ENCODE data around the gene RUNX1. TPM values are rescaled to one million over a fixed set of nuclear protein-coding genes. Genes with fewer than 3 reads are reported as not detected.

RUNX1 gene
- total RNA-seq, 1 experiment from 2014 or later: 0.52 TPM

DNA sequence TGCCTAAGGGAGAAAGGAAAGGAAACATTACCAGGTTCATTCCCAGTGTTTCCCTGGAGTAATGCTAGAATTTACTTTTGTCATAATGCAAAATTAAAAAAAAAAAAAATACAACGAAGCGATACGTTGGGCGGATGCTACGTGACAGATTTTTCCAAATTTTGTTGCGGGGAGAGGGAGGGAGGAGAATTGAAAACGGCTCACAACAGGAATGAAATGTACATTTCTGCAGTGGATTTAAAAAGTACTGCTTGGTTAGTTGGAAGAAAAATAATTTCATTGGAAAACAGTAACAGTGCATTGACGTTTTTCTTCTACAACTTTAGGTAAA lies 157.5 kb downstream of the RUNX1 start:
- no TSS peak for BruUV-seq (replicated peaks)
- Histone ChIP-seq H3K4me1 (ENCODE audit: insufficient read depth, low read length, poor library complexity, severe bottlenecking) (peaks cover 19% of the 10 kb centered on the region), H3K36me3 (ENCODE audit: insufficient read depth, low read length, poor library complexity, severe bottlenecking) (no peaks in the 10 kb centered on the region), H3K4me3 (ENCODE audit: low read depth, low read length, poor library complexity, severe bottlenecking) (no peak overlapping the region), H3K27me3 (replicated peaks; ENCODE audit: insufficient read depth, low read depth, low read length, poor library complexity) (peaks cover 83% of the 10 kb centered on the region), H3K27ac (ENCODE audit: low read depth, low read length, poor library complexity, severe bottlenecking) (no peak overlapping the region), H3K9me3 (ENCODE audit: low read depth, low read length, poor library complexity, severe bottlenecking) (no peaks in the 10 kb centered on the region)
- intact Hi-C loops (cut with micrococcal nuclease; ENCODE audit: unreplicated experiment): loop anchor here (5.0 kb wide), 1 partner anchor 951 kb away; no protein-coding TSS in a partner anchor
- DNase-seq (ENCODE audit: low spot score): no peak
- ChIA-PET POLR2A (ENCODE audit: low non-redundant PET) (no interaction called here), CTCF (no interaction called here)
- TF ChIP-seq, protein P1, sequence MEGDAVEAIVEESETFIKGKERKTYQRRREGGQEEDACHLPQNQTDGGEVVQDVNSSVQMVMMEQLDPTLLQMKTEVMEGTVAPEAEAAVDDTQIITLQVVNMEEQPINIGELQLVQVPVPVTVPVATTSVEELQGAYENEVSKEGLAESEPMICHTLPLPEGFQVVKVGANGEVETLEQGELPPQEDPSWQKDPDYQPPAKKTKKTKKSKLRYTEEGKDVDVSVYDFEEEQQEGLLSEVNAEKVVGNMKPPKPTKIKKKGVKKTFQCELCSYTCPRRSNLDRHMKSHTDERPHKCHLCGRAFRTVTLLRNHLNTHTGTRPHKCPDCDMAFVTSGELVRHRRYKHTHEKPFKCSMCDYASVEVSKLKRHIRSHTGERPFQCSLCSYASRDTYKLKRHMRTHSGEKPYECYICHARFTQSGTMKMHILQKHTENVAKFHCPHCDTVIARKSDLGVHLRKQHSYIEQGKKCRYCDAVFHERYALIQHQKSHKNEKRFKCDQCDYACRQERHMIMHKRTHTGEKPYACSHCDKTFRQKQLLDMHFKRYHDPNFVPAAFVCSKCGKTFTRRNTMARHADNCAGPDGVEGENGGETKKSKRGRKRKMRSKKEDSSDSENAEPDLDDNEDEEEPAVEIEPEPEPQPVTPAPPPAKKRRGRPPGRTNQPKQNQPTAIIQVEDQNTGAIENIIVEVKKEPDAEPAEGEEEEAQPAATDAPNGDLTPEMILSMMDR (conservative IDR thresholded peaks at IDR 0.05; ENCODE audit: low read depth, low read length): no peak
- TF ChIP-seq EZH2 (IDR thresholded peaks at IDR 0.05; ENCODE audit: borderline replicate concordance, low read depth, low read length, poor library complexity, severe bottlenecking): no peak

DNA sequence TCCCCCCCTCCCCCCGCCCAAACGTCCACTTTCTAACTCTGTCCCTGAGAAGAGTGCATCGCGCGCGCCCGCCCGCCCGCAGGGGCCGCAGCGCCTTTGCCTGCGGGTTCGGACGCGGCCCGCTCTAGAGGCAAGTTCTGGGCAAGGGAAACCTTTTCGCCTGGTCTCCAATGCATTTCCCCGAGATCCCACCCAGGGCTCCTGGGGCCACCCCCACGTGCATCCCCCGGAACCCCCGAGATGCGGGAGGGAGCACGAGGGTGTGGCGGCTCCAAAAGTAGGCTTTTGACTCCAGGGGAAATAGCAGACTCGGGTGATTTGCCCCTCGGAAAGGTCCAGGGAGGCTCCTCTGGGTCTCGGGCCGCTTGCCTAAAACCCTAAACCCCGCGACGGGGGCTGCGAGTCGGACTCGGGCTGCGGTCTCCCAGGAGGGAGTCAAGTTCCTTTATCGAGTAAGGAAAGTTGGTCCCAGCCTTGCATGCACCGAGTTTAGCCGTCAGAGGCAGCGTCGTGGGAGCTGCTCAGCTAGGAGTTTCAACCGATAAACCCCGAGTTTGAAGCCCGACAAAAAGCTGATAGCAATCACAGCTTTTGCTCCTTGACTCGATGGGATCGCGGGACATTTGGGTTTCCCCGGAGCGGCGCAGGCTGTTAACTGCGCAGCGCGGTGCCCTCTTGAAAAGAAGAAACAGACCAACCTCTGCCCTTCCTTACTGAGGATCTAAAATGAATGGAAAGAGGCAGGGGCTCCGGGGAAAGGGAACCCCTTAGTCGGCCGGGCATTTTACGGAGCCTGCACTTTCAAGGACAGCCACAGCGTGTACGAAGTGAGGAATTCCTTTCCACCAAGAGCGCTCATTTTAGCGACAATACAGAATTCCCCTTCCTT lies 158.1 kb downstream of the RUNX1 start:
- BruUV-seq (replicated peaks): no TSS peak

DNA sequence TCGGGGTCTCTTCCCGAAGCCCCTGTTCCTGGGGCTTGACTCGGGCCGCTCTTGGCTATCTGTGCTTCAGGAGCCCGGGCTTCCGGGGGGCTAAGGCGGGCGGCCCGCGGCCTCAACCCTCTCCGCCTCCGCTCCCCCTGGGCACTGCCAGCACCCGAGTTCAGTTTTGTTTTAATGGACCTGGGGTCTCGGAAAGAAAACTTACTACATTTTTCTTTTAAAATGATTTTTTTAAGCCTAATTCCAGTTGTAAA lies 158.7 kb downstream of the RUNX1 start:
- ChIA-PET CTCF (interaction anchor here (1.2 kb wide), 2 partner anchors 145 to 950 kb away, joined by 5 to 7 read pairs; no protein-coding TSS in a partner anchor), POLR2A (ENCODE audit: low non-redundant PET) (interaction anchor here (0.6 kb wide), 2 partner anchors 950 to 1430 kb away, joined by 5 to 7 read pairs; partner anchors contain the start of gene MORC3)
- H3K4me3 ChIP-seq (ENCODE audit: low read depth, low read length, poor library complexity, severe bottlenecking): no peak overlapping the region
- H3K4me1 ChIP-seq (ENCODE audit: insufficient read depth, low read length, poor library complexity, severe bottlenecking): peaks cover 19% of the 10 kb centered on the region
- intact Hi-C loops (cut with micrococcal nuclease; ENCODE audit: unreplicated experiment): loop anchor here (5.0 kb wide), 1 partner anchor 952 kb away; no protein-coding TSS in a partner anchor
- no peak overlapping the region for H3K27ac ChIP-seq (ENCODE audit: low read depth, low read length, poor library complexity, severe bottlenecking)
- no peaks in the 10 kb centered on the region for H3K9me3 ChIP-seq (ENCODE audit: low read depth, low read length, poor library complexity, severe bottlenecking)
- TF ChIP-seq, protein P1 (conservative IDR thresholded peaks at IDR 0.05; ENCODE audit: low read depth, low read length): no peak
- TF ChIP-seq EZH2 (IDR thresholded peaks at IDR 0.05; ENCODE audit: borderline replicate concordance, low read depth, low read length, poor library complexity, severe bottlenecking): no peak
- H3K27me3 ChIP-seq (replicated peaks; ENCODE audit: insufficient read depth, low read depth, low read length, poor library complexity): peaks cover 93% of the 10 kb centered on the region
- no TSS peak for BruUV-seq (replicated peaks)
- no peak for DNase-seq (ENCODE audit: low spot score)
- H3K36me3 ChIP-seq (ENCODE audit: insufficient read depth, low read length, poor library complexity, severe bottlenecking): no peaks in the 10 kb centered on the region

More for the DNA sequence above, 158.1 kb downstream of the RUNX1 start:
- H3K36me3 ChIP-seq (ENCODE audit: insufficient read depth, low read length, poor library complexity, severe bottlenecking): no peaks in the 10 kb centered on the region
- no peak overlapping the region for H3K27ac ChIP-seq (ENCODE audit: low read depth, low read length, poor library complexity, severe bottlenecking)
- H3K4me3 ChIP-seq (ENCODE audit: low read depth, low read length, poor library complexity, severe bottlenecking): no peak overlapping the region
- no peak for DNase-seq (ENCODE audit: low spot score)
- peak; percentile 91 for TF ChIP-seq EZH2 (IDR thresholded peaks at IDR 0.05; ENCODE audit: borderline replicate concordance, low read depth, low read length, poor library complexity, severe bottlenecking)
- TF ChIP-seq, protein P1 (conservative IDR thresholded peaks at IDR 0.05; ENCODE audit: low read depth, low read length): no peak
- H3K9me3 ChIP-seq (ENCODE audit: low read depth, low read length, poor library complexity, severe bottlenecking): no peaks in the 10 kb centered on the region
- ChIA-PET POLR2A (ENCODE audit: low non-redundant PET) (no interaction called here), CTCF (no interaction called here)
- H3K4me1 ChIP-seq (ENCODE audit: insufficient read depth, low read length, poor library complexity, severe bottlenecking): peaks cover 19% of the 10 kb centered on the region
- peaks cover 89% of the 10 kb centered on the region for H3K27me3 ChIP-seq (replicated peaks; ENCODE audit: insufficient read depth, low read depth, low read length, poor library complexity)
- intact Hi-C loops (cut with micrococcal nuclease; ENCODE audit: unreplicated experiment): loop anchor here (5.0 kb wide), 1 partner anchor 951 kb away; no protein-coding TSS in a partner anchor

All from A673 (cell line).